Subcutaneous adipose tissue (tissue), 4 donors: Measurements from ENCODE around the gene PHF19. TPM values are rescaled to one million over a fixed set of nuclear protein-coding genes. Genes with fewer than 3 reads are reported as not detected.

Source experiments
- total RNA-seq, 4 donors: library from RNA; depleted of rRNA; stranded (reverse); fragments of >200 nt; gene quantifications; one replicate each; pipeline ENCODE4 v1.1.0, GENCODE V29; 2016
- TF ChIP-seq, protein P1 (sequence below): fragments of 450-650 bp; IDR thresholded peaks from one replicate; pipeline ENCODE4 v1.5.1; 2016; ENCODE audit warnings: low read depth, mild to moderate bottlenecking, control low read depth, antibody characterized with exemption, moderate library complexity

The PHF19 gene
- total RNA-seq, 4 donors from 2014 or later, result 11.6 to 36.7 (median 17.3) TPM

DNA sequence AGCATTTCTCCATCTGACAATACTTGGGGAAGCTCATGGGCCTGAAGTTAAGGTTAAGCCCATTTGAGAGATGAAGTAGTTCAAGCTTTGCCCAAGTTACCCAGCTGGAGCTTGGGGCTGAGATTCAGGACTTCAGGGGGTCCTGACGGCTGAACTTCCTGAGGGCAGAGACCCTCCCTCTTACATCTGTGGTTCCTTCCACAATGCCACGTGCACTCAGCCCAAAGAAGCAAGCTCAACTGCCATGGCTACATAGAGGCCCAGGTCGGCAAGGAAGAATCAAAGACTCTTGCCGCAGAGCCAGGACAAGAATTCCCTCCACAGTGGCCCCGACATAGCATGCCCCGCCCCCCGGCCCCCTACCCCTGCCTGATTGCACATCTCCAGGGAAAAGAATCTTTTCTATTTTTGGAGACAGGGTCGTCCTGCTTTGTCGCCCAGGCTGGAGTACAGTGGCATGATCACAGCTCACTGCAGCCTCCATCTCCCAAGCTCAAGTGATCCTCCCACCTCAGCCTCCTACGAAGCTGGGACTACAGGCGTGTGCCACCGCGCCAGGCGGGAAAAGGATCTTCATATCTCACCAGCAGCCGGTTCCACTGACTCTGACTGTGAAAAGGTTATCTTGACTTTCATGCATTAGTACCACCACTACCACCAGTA lies 9.2 kb downstream of the PHF19 start:
- TF ChIP-seq, protein P1, sequence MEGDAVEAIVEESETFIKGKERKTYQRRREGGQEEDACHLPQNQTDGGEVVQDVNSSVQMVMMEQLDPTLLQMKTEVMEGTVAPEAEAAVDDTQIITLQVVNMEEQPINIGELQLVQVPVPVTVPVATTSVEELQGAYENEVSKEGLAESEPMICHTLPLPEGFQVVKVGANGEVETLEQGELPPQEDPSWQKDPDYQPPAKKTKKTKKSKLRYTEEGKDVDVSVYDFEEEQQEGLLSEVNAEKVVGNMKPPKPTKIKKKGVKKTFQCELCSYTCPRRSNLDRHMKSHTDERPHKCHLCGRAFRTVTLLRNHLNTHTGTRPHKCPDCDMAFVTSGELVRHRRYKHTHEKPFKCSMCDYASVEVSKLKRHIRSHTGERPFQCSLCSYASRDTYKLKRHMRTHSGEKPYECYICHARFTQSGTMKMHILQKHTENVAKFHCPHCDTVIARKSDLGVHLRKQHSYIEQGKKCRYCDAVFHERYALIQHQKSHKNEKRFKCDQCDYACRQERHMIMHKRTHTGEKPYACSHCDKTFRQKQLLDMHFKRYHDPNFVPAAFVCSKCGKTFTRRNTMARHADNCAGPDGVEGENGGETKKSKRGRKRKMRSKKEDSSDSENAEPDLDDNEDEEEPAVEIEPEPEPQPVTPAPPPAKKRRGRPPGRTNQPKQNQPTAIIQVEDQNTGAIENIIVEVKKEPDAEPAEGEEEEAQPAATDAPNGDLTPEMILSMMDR, result no peak

GRCh38 chr9:120866651-120867050 lies 10.3 kb downstream of the PHF19 start:
- TF ChIP-seq, protein P1, result no peak

- TF ChIP-seq, protein P1, result no peak
These were observed 11.2 kb downstream of the PHF19 start for GRCh38 chr9:120865809-120866208.

DNA sequence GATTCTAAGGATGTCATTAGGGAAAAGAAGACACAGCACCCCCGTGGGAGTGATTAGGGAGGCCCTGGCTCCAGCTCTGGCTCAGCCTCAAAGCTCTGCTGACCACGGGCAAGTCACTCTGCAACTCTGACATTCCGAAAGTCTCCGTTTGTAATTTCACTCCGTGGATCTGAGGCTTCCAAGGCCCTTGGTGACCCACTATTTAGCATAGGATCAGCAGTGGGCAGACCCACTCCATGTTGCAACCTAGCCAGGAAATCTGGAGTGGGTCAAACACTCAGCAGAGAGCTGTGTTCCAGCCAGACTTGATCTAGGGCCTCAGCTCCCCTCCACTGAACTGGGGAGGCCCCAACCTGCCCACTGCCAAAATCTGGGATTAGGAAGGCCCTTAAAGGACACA lies 11.8 kb downstream of the PHF19 start:
- TF ChIP-seq, protein P1, result no peak

GRCh38 chr9:120864719-120865118 lies 12.3 kb downstream of the PHF19 start:
- TF ChIP-seq, protein P1, result no peak

GRCh38 chr9:120863833-120864232 lies 13.2 kb downstream of the PHF19 start:
- TF ChIP-seq, protein P1, result no peak

GRCh38 chr9:120862452-120862851 lies 14.5 kb downstream of the PHF19 start:
- TF ChIP-seq, protein P1, result no peak
